HEK293 (cell line): Measurements from ENCODE around the gene KDELR1.

ENCODE experiments used
- ATF2 ChIP-seq: fragments of 450-650 bp; formaldehyde crosslinking; IDR thresholded peaks from 2 replicates; pipeline ENCODE4 v1.5.1; 2016; ENCODE audit warnings: missing biosample characterization, missing genetic modification characterization, low read depth
- HIC1 ChIP-seq: fragments of 450-650 bp; formaldehyde crosslinking; IDR thresholded peaks from 2 replicates; pipeline ENCODE4 v1.5.1; 2016; ENCODE audit warnings: missing biosample characterization, missing genetic modification characterization
- HOXA7 ChIP-seq: sonication (generic); formaldehyde crosslinking; IDR thresholded peaks from 2 replicates; pipeline ENCODE4 v1.8.1; 2022; ENCODE audit warnings: missing genetic modification reagents, borderline replicate concordance
- HOXC10 ChIP-seq: sonication (generic); formaldehyde crosslinking; IDR thresholded peaks from 2 replicates; pipeline ENCODE4 v1.8.1; 2023; ENCODE audit warnings: mild to moderate bottlenecking, missing genetic modification reagents
- INSM2 ChIP-seq: fragments of 450-650 bp; formaldehyde crosslinking; IDR thresholded peaks from 2 replicates; pipeline ENCODE4 v1.5.1; 2016; ENCODE audit warnings: missing biosample characterization, missing genetic modification characterization
- PRDM1 ChIP-seq: fragments of 450-650 bp; formaldehyde crosslinking; IDR thresholded peaks from 2 replicates; pipeline ENCODE4; 2016; ENCODE audit warnings: missing biosample characterization, missing genetic modification characterization
- PRDM10 ChIP-seq: fragments of 450-650 bp; formaldehyde crosslinking; IDR thresholded peaks from 2 replicates; pipeline ENCODE4 v1.5.1; 2016; ENCODE audit warnings: missing biosample characterization, missing genetic modification characterization
- PRDM6 ChIP-seq: fragments of 450-650 bp; formaldehyde crosslinking; IDR thresholded peaks from 2 replicates; pipeline ENCODE4 v1.5.1; 2017; ENCODE audit warnings: missing biosample characterization, missing genetic modification characterization
- SP2 ChIP-seq: fragments of 450-650 bp; formaldehyde crosslinking; IDR thresholded peaks from 2 replicates; pipeline ENCODE4 v1.5.1; 2016; ENCODE audit warnings: missing biosample characterization, missing genetic modification characterization
- SP7 ChIP-seq: fragments of 450-650 bp; formaldehyde crosslinking; IDR thresholded peaks from 2 replicates; pipeline ENCODE4 v1.5.1; 2016; ENCODE audit warnings: missing biosample characterization, missing genetic modification characterization
- YY2 ChIP-seq: fragments of 450-650 bp; formaldehyde crosslinking; IDR thresholded peaks from 2 replicates; pipeline ENCODE4 v1.5.1; 2016; ENCODE audit warnings: missing biosample characterization, missing genetic modification characterization
- ZBTB1 ChIP-seq: fragments of 450-650 bp; formaldehyde crosslinking; IDR thresholded peaks from 2 replicates; pipeline ENCODE4 v1.5.1; 2016; ENCODE audit warnings: missing biosample characterization, missing genetic modification characterization
- ZBTB20 ChIP-seq: fragments of 450-650 bp; formaldehyde crosslinking; IDR thresholded peaks from 2 replicates; pipeline ENCODE4 v1.5.1; 2016; ENCODE audit warnings: missing biosample characterization, missing genetic modification characterization
- ZBTB26 ChIP-seq: fragments of 450-650 bp; formaldehyde crosslinking; optimal IDR thresholded peaks from 2 replicates; pipeline ENCODE3; 2016; ENCODE audit warnings: missing biosample characterization, mild to moderate bottlenecking, missing genetic modification characterization
- ZNF146 ChIP-seq: fragments of 450-650 bp; formaldehyde crosslinking; IDR thresholded peaks from 2 replicates; pipeline ENCODE4 v1.5.1; 2016; ENCODE audit warnings: missing biosample characterization, missing genetic modification characterization
- ZNF211 ChIP-seq: fragments of 450-650 bp; formaldehyde crosslinking; IDR thresholded peaks from 2 replicates; pipeline ENCODE4 v1.5.1; 2016; ENCODE audit warnings: low read depth, missing biosample characterization, missing genetic modification characterization
- ZNF335 ChIP-seq: fragments of 450-650 bp; formaldehyde crosslinking; conservative IDR thresholded peaks from 2 replicates; pipeline ENCODE4 v1.5.1; 2016; ENCODE audit warnings: missing biosample characterization, missing genetic modification characterization
- ZNF394 ChIP-seq: fragments of 450-650 bp; formaldehyde crosslinking; IDR thresholded peaks from 2 replicates; pipeline ENCODE4 v1.5.1; 2016; ENCODE audit warnings: missing biosample characterization, missing genetic modification characterization, mild to moderate bottlenecking, moderate library complexity, borderline replicate concordance
- ZNF510 ChIP-seq: fragments of 450-650 bp; formaldehyde crosslinking; IDR thresholded peaks from 2 replicates; pipeline ENCODE4 v1.5.1; 2018; ENCODE audit warnings: mild to moderate bottlenecking, missing genetic modification characterization, missing biosample characterization; ENCODE audit not compliant: insufficient replicate concordance
- ZNF621 ChIP-seq: fragments of 450-650 bp; formaldehyde crosslinking; IDR thresholded peaks from 2 replicates; pipeline ENCODE4 v1.5.1; 2017; ENCODE audit warnings: missing biosample characterization, missing genetic modification characterization
- ZNF692 ChIP-seq: fragments of 450-650 bp; formaldehyde crosslinking; IDR thresholded peaks from 2 replicates; pipeline ENCODE4 v1.5.1; 2016; ENCODE audit warnings: missing biosample characterization, missing genetic modification characterization
- ZNF747 ChIP-seq: fragments of 450-650 bp; formaldehyde crosslinking; IDR thresholded peaks from 2 replicates; pipeline ENCODE4 v1.5.1; 2016; ENCODE audit warnings: missing biosample characterization, missing genetic modification characterization
- ZNF768 ChIP-seq: fragments of 450-650 bp; formaldehyde crosslinking; IDR thresholded peaks from 2 replicates; pipeline ENCODE4 v1.5.1; 2018; ENCODE audit warnings: missing biosample characterization, mild to moderate bottlenecking, missing genetic modification characterization

The KDELR1 gene

GRCh38 chr19:48362716-48363499 is 28.4 kb downstream of the KDELR1 start (continued):
- TF ChIP-seq HIC1 (tag by site-specific recombination) (no peak), ZNF211 (no peak), PRDM1 (tag by site-specific recombination) (no peak), ZBTB1 (tag by site-specific recombination) (no peak), ZNF335 (peak; percentile 81; the same call in 1 of the 2 replicates), ZBTB20 (peak; percentile 74), SP7 (peak; percentile 54; the same call in 1 of the 2 replicates), PRDM10 (peak; percentile 88), ZNF394 (tag by site-specific recombination) (peak; percentile 67; the same call in 1 of the 2 replicates), ZNF692 (tag by site-specific recombination) (peak; percentile 81; the same call in 1 of the 2 replicates), ZBTB26 (tag by site-specific recombination) (no peak), YY2 (tag by site-specific recombination) (no peak; the same call in 1 of the 2 replicates), ZNF510 (no peak), ZNF747 (tag by site-specific recombination) (no peak), HOXA7 (no peak), ZNF146 (tag by site-specific recombination) (no peak), INSM2 (tag by site-specific recombination) (no peak), ZNF621 (tag by site-specific recombination) (no peak), HOXC10 (CRISPR knock-in tag) (no peak), PRDM6 (tag by site-specific recombination) (no peak), ZNF768 (tag by site-specific recombination) (no peak), ATF2 (tag by site-specific recombination) (no peak), SP2 (peak; percentile 42)
